ENCODE data around the gene OR3A1. TPM values are rescaled to one million over a fixed set of nuclear protein-coding genes. Genes with fewer than 3 reads are reported as not detected.
"Not testable (repeated sequence)": the region's sequence is repeated elsewhere in the genome, so short reads cannot be mapped to it uniquely, and the experiment has no call there.

OR3A1 gene
- polyA plus RNA-seq, 2 of the 4 experiments (the other 2 are of a cell fraction): not detected

GRCh38 chr17:3260163-3260562 lies 38.0 kb downstream of the OR3A1 start:
- no peak overlapping the region for H3K4me2 ChIP-seq
- FAIRE-seq (no peak), ATAC-seq (no peak; a peak in 1 of 6 replicates), DNase-seq (ENCODE audit: low read depth in 1 of 2, low spot score in 1 of 2) (no peak)
- no peaks in the 10 kb centered on the region; the same call in 2 of the 3 replicates for H3K9me3 ChIP-seq
- H3K4me3 ChIP-seq: no peak overlapping the region
- H3K4me1 ChIP-seq: no peaks in the 10 kb centered on the region
- no peak overlapping the region for H3K27ac ChIP-seq
- TF ChIP-seq EHF (CRISPR knock-in tag; IDR thresholded peaks at IDR 0.05) (no peak), KDM1A (IDR thresholded peaks at IDR 0.05; ENCODE audit: low read depth) (no peak), REST (IDR thresholded peaks at IDR 0.05) (no peak), HEYL (CRISPR knock-in tag; IDR thresholded peaks at IDR 0.05) (no peak), HOXB13 (CRISPR knock-in tag; IDR thresholded peaks at IDR 0.05; ENCODE audit: low read depth) (no peak), MAFK (IDR thresholded peaks at IDR 0.05; ENCODE audit: partially characterized antibody) (no peak), TP53 (CRISPR knock-in tag; IDR thresholded peaks at IDR 0.05) (no peak), NR3C1 (IDR thresholded peaks at IDR 0.05) (no peak), ZNF302 (CRISPR knock-in tag; IDR thresholded peaks at IDR 0.05) (no peak), ZSCAN20 (CRISPR knock-in tag; IDR thresholded peaks at IDR 0.05) (no peak), PBX3 (IDR thresholded peaks at IDR 0.05) (no peak), JUNB (IDR thresholded peaks at IDR 0.05) (no peak), KDM5A (IDR thresholded peaks at IDR 0.05) (no peak), USF2 (IDR thresholded peaks at IDR 0.05) (no peak), RAD21 (conservative IDR thresholded peaks at IDR 0.05 in 1 of 2, IDR thresholded peaks at IDR 0.05 in 1 of 2) (no peak), FOXS1 (CRISPR knock-in tag; IDR thresholded peaks at IDR 0.05) (no peak), CTCF (IDR thresholded peaks at IDR 0.05) (no peak)
- ChIA-PET CTCF (no interaction called here), POLR2A (no interaction called here)
- WGBS (ENCODE audit: missing lambda C conversion rate): 32% methylated on average over 1 of the region's 1 CpG

- DNase-seq (ENCODE audit: low read depth in 1 of 2, low spot score in 1 of 2): no peak
- Histone ChIP-seq H3K4me2 (no peak overlapping the region), H3K4me3 (no peak overlapping the region), H3K4me1 (no peaks in the 10 kb centered on the region), H3K27ac (no peak overlapping the region), H3K9me3 (no peaks in the 10 kb centered on the region; the same call in 2 of the 3 replicates)
- WGBS (ENCODE audit: missing lambda C conversion rate): 41% methylated on average over 8 of the region's 8 CpGs
- FAIRE-seq: no peak
- CTCF ChIA-PET: no interaction called here
- no peak for TF ChIP-seq CEBPB (IDR thresholded peaks at IDR 0.05)
- no peak for ATAC-seq
- POLR2A ChIA-PET: no interaction called here
These were observed 41.6 kb downstream of the OR3A1 start for GRCh38 chr17:3256575-3256974.

- POLR2A ChIA-PET; H3K4me2 ChIP-seq; CTCF ChIA-PET; H3K4me1 ChIP-seq; H3K9me3 ChIP-seq; DNase-seq (ENCODE audit: low read depth in 1 of 2, low spot score in 1 of 2); FAIRE-seq; ATAC-seq; H3K4me3 ChIP-seq; H3K27ac ChIP-seq: not testable (repeated sequence)
- 29% methylated on average over 1 of the region's 2 CpGs for WGBS (ENCODE audit: missing lambda C conversion rate)
These were observed 49.1 kb downstream of the OR3A1 start for GRCh38 chr17:3249013-3249412.

GRCh38 chr17:3244841-3245240 lies 53.3 kb downstream of the OR3A1 start:
- DNase-seq (ENCODE audit: low read depth in 1 of 2, low spot score in 1 of 2); H3K4me3 ChIP-seq; H3K4me2 ChIP-seq; POLR2A ChIA-PET; H3K4me1 ChIP-seq; CTCF ChIA-PET; H3K9me3 ChIP-seq; ATAC-seq; H3K27ac ChIP-seq: not testable (repeated sequence)
- FAIRE-seq: peak; percentile 13
- WGBS (ENCODE audit: missing lambda C conversion rate): 3% methylated on average over 1 of the region's 1 CpG

- H3K4me1 ChIP-seq; H3K9me3 ChIP-seq; H3K27ac ChIP-seq; H3K4me3 ChIP-seq; CTCF ChIA-PET; H3K4me2 ChIP-seq; ATAC-seq; DNase-seq (ENCODE audit: low read depth in 1 of 2, low spot score in 1 of 2); FAIRE-seq; POLR2A ChIA-PET: not testable (repeated sequence)
- WGBS (ENCODE audit: missing lambda C conversion rate): no CpG with 5 or more reads among the region's 1 CpG
These were observed 57.1 kb downstream of the OR3A1 start for GRCh38 chr17:3241044-3241443.

Measured in A549 (cell line).